Prostate gland (tissue), 2 donors: ENCODE measurements around the gene EHMT2.

Experiments
- POLR2A ChIP-seq: fragments of 450-650 bp; IDR thresholded peaks from one replicate; pipeline ENCODE4 v1.6.1; 2016; ENCODE audit warnings: antibody characterized with exemption, mild to moderate bottlenecking
- POLR2AphosphoS5 ChIP-seq: sonication (generic); formaldehyde crosslinking; IDR thresholded peaks from one replicate; pipeline ENCODE4 v1.6.1; 2017; ENCODE audit warnings: antibody characterized with exemption
- TF ChIP-seq, protein P1 (sequence below), 4 experiments: fragments of 200-600 bp in 2 of 4; fragments of 450-650 bp in 2 of 4; sonication (generic) in 2 of 4; IDR thresholded peaks; 1 replicate in 3 of 4; 2 replicates in 1 of 4; pipeline ENCODE4 v1.5.1; 2016 to 2019; ENCODE audit warnings: antibody characterized with exemption in 4 of 4, mild to moderate bottlenecking in 2 of 4, moderate library complexity in 2 of 4

- no peak for TF ChIP-seq POLR2A
- TF ChIP-seq, protein P1, sequence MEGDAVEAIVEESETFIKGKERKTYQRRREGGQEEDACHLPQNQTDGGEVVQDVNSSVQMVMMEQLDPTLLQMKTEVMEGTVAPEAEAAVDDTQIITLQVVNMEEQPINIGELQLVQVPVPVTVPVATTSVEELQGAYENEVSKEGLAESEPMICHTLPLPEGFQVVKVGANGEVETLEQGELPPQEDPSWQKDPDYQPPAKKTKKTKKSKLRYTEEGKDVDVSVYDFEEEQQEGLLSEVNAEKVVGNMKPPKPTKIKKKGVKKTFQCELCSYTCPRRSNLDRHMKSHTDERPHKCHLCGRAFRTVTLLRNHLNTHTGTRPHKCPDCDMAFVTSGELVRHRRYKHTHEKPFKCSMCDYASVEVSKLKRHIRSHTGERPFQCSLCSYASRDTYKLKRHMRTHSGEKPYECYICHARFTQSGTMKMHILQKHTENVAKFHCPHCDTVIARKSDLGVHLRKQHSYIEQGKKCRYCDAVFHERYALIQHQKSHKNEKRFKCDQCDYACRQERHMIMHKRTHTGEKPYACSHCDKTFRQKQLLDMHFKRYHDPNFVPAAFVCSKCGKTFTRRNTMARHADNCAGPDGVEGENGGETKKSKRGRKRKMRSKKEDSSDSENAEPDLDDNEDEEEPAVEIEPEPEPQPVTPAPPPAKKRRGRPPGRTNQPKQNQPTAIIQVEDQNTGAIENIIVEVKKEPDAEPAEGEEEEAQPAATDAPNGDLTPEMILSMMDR (IDR thresholded peaks at IDR 0.05), result no peak
- no peak for TF ChIP-seq POLR2AphosphoS5
Measured at GRCh38 chr6:31881136-31881859, 16.2 kb downstream of the EHMT2 start.
